RPMI7951 (cell line): ENCODE measurements around the gene FBXO48. TPM values are rescaled to one million over a fixed set of nuclear protein-coding genes. Genes with fewer than 3 reads are reported as not detected.
"Not testable (repeated sequence)": the region's sequence is repeated elsewhere in the genome, so short reads cannot be mapped to it uniquely, and the experiment has no call there.

Experiments
- DNase-seq: peaks from one replicate; pipeline ENCODE4 v3.0.0-alpha.2; 2012; ENCODE audit warnings: low read depth
- total RNA-seq: library from RNA; depleted of rRNA; stranded (reverse); fragments of >200 nt; shearing (Covaris generic); gene quantifications from 2 replicates; pipeline ENCODE4 v1.2.3, GENCODE V29; 2014; rRNA removed

Gene FBXO48, protein sequence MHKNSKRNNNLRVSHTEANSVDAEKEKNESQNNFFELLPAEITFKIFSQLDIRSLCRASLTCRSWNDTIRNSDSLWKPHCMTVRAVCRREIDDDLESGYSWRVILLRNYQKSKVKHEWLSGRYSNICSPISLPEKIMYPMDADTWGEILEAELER
- 0.98 and 1.4 TPM in 2 replicates for total RNA-seq

DNA sequence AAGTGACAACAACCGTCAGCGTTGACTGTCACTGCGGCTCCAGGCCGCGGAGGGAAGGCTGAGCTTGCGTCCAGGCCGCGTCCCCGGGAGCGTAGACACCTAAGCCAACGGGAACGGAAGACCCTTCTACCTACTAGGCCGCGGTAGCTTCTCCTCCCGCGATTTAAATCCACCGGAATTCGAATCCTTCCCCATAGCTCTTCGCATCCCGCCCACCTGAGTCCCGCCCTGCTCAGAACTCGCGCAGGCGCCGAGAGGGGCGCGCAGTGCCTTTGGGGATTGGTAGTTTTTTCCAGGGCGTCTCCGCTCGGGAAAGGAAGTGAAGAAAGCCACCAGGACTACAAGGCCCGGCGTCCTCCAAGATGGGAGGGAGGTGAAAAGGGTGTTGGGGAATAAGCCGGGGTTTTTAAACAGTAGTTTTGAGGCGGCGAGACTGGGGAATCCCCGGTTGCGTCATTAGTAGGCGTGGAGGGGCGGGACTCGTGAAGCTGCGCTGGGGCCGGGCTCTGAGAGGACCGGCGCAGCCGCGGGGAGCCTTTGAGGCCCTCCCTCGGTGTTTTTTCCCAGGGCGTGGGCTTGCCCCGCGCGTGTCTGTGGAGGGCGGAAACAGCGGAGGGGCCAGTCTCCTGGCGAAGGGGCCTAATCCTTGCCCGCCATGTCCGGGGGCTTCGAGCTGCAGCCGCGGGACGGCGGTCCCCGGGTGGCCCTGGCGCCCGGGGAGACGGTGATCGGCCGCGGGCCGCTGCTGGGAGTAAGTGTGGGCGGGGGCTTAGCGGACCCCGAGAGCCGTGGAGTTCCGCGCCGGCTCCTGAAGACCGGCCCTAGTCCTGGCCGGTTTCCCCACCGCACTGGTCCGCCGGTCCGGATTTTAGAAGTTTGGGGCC is at the start of gene FBXO48, which contains the start of gene APLF:
Gene FBXO48 (minus strand): TSS at position 218 of the 884 bp plus-strand sequence. CDS start 2,149 bp downstream, outside the sequence.
Gene APLF (plus strand): TSS at position 509 of the 884 bp plus-strand sequence. CDS start 147 bp downstream, at position 656.
- peak; percentile 100 for DNase-seq

- DNase-seq: no peak
Observed at GRCh38 chr2:68516051-68516955, 49.2 kb upstream of the FBXO48 start.

DNA sequence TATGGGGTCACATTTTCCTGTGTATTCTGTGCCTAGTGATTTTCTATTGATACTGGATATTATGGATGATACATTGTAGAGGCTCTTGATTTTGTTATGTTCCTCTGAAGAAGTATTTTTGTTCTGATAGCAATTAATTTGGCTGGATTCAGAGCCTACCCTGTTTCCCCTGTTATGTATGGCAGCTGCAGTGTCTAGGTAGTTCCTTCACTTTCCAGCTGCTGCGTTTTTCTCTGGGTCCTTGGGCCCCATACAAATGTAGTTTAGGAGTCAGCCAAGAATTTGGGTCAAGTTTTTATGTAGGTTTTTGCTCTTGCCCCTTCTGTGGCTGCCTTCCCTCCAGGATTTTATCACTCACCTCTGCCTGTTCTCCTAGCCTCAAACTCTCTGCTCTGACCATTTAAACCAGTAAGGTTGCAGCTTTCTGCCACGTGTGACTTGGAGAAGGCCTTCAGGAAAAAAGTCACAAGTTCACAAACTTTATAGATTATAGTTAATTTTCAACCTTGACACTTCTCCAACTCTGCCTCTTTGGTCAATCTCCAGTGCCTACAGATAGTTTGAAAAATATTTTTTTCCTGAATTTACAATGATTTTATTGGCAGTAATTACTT is 47.3 kb upstream of the FBXO48 start:
- DNase-seq: no peak

DNA sequence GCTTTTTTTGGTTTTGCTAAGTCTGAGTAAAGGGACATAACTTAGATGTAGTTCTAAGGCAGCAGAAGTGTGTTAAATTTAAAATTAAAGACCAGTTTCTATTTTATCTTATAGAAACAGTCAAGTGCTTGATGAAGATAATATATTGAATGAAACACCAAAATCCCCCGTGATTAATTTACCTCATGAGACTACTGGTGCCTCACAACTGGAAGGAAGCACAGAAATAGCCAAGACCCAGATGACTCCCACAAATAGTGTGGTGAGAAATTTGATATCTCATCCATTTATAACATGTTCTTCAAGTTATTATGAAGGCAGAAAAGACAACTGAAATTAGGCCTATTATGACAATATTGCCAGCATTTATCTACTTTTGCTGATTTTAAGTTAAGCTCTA is 45.9 kb upstream of the FBXO48 start:
- DNase-seq: no peak

- no peak for DNase-seq
Observed at GRCh38 chr2:68512326-68512725, 45.2 kb upstream of the FBXO48 start.

DNA sequence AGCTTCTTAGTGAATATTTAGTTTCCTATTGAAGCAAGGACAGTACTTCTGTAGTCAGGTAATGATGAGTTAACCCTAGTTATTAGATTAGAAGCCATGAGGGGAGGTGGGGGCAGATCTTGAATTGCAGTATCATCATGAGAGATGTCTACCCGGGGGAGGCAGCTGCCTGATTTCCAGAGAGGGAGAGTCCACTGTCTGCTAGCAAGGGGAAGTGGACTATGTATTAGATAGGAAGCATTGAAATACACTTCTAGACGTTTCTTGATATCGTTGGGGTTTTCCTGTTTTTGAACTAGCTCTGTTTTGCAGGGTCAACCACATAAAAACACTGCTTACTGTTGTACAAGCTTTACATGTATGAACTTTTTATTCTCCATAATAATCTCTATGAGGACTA is 39.1 kb upstream of the FBXO48 start:
- no peak for DNase-seq

GRCh38 chr2:68505603-68506159 is 38.6 kb upstream of the FBXO48 start:
- no peak for DNase-seq

- no peak for DNase-seq
Observed at GRCh38 chr2:68501768-68502167, 34.7 kb upstream of the FBXO48 start.

- no peak for DNase-seq
Observed at GRCh38 chr2:68500649-68501048, 33.6 kb upstream of the FBXO48 start.

- no peak for DNase-seq
Observed at GRCh38 chr2:68499133-68499532, 32.0 kb upstream of the FBXO48 start.

GRCh38 chr2:68491582-68491981 is 24.5 kb upstream of the FBXO48 start:
- no peak for DNase-seq

- no peak for DNase-seq
Observed at GRCh38 chr2:68489282-68489681, 22.2 kb upstream of the FBXO48 start.

- not testable (repeated sequence) for DNase-seq
Observed at GRCh38 chr2:68488605-68489004, 21.5 kb upstream of the FBXO48 start.

- peak; percentile 32 for DNase-seq
Observed at GRCh38 chr2:68487773-68488355, 20.8 kb upstream of the FBXO48 start.

GRCh38 chr2:68483011-68483410 is 15.9 kb upstream of the FBXO48 start:
- no peak for DNase-seq

- peak; percentile 16 for DNase-seq
Observed at GRCh38 chr2:68482296-68482820, 15.3 kb upstream of the FBXO48 start.

GRCh38 chr2:68478688-68479087 is 11.6 kb upstream of the FBXO48 start:
- DNase-seq: no peak

- DNase-seq: no peak
Observed at GRCh38 chr2:68476454-68476853, 9.4 kb upstream of the FBXO48 start.

GRCh38 chr2:68475576-68475975 is 8.5 kb upstream of the FBXO48 start:
- DNase-seq: no peak

- DNase-seq: no peak
Observed at GRCh38 chr2:68475110-68475509, 8.0 kb upstream of the FBXO48 start.
